Hepatocyte (in vitro differentiated cells): ENCODE data around the gene B3GNT3. TPM values are rescaled to one million over a fixed set of nuclear protein-coding genes. Genes with fewer than 3 reads are reported as not detected.

Experiments
- DNase-seq: peaks from one replicate; pipeline ENCODE4 v3.0.0-alpha.2; 2016; ENCODE audit warnings: low spot score
- H2AFZ ChIP-seq: fragments of 200-600 bp; sonication (generic); 2 replicates; pipeline ENCODE4 v1.6.0; 2016; ENCODE audit warnings: antibody characterized with exemption, mild to moderate bottlenecking
- H3K27ac ChIP-seq: fragments of 200-600 bp; sonication (generic); 2 replicates; pipeline ENCODE4 v1.5.1; 2016; ENCODE audit warnings: mild to moderate bottlenecking
- H3K27me3 ChIP-seq: fragments of 200-600 bp; sonication (generic); 2 replicates; pipeline ENCODE4 v1.6.1; 2016
- H3K36me3 ChIP-seq: fragments of 200-600 bp; sonication (generic); replicated peaks from 2 replicates; pipeline ENCODE4 v1.5.1; 2016; ENCODE audit warnings: low read depth; ENCODE audit not compliant: insufficient read depth
- H3K4me1 ChIP-seq: fragments of 200-600 bp; sonication (generic); 2 replicates; pipeline ENCODE4 v1.5.1; 2016; ENCODE audit warnings: mild to moderate bottlenecking, moderate library complexity; ENCODE audit not compliant: insufficient read depth
- H3K4me2 ChIP-seq: fragments of 200-600 bp; sonication (generic); 2 replicates; pipeline ENCODE4 v1.6.0; 2016
- H3K4me3 ChIP-seq: fragments of 200-600 bp; sonication (generic); 2 replicates; pipeline ENCODE4 v1.5.1; 2016; ENCODE audit warnings: mild to moderate bottlenecking
- H3K79me2 ChIP-seq: fragments of 200-600 bp; sonication (generic); 2 replicates; pipeline ENCODE4 v1.6.0; 2017; ENCODE audit warnings: mild to moderate bottlenecking
- H3K9me2 ChIP-seq: fragments of 200-600 bp; sonication (generic); replicated peaks from 2 replicates; pipeline ENCODE4 v1.6.0; 2017; ENCODE audit warnings: mild to moderate bottlenecking; ENCODE audit not compliant: insufficient read depth
- H3K9me3 ChIP-seq: fragments of 200-600 bp; sonication (generic); 2 replicates; pipeline ENCODE4 v1.5.1; 2016; ENCODE audit warnings: low read depth, mild to moderate bottlenecking
- H4K20me1 ChIP-seq: fragments of 200-600 bp; sonication (generic); 2 replicates; pipeline ENCODE4 v1.6.0; 2016; ENCODE audit warnings: mild to moderate bottlenecking; ENCODE audit not compliant: insufficient read depth, poor library complexity, severe bottlenecking
- EZH2 ChIP-seq: fragments of 200-600 bp; sonication (generic); IDR thresholded peaks from 2 replicates; pipeline ENCODE4 v1.6.1; 2016; ENCODE audit warnings: antibody characterized with exemption, mild to moderate bottlenecking, borderline replicate concordance
- EZH2phosphoT487 ChIP-seq: fragments of 200-600 bp; sonication (generic); IDR thresholded peaks from one replicate; pipeline ENCODE4 v1.6.1; 2018; ENCODE audit warnings: antibody characterized with exemption, mild to moderate bottlenecking, low read depth, moderate library complexity; ENCODE audit not compliant: unreplicated experiment, severe bottlenecking
- WGBS: methylation state at CpG from one replicate; pipeline ENCODE4 v1.1.6; 2016; ENCODE audit warnings: low lambda C conversion rate; ENCODE audit errors: missing lambda C conversion rate; 5-methylcytosine and 5-hydroxymethylcytosine counted together
- polyA plus RNA-seq: library from polyadenylated mRNA; unstranded; fragments of >200 nt; fragmentation: Nextera tagmentation; extraction: Ambion mirVana; gene quantifications from 2 replicates; pipeline ENCODE4 v1.2.1, GENCODE V29; 2016
- total RNA-seq: library from RNA; depleted of rRNA; stranded (reverse); fragments of >200 nt; gene quantifications from 2 replicates; pipeline ENCODE4 v1.2.3, GENCODE V29; 2014
- TF ChIP-seq, protein P1 (sequence below): fragments of 200-600 bp; sonication (generic); IDR thresholded peaks from 2 replicates; pipeline ENCODE4 v1.5.1; 2016; ENCODE audit warnings: antibody characterized with exemption, mild to moderate bottlenecking; ENCODE audit not compliant: poor library complexity

The B3GNT3 gene
- total and polyA plus RNA-seq, 2 experiments from 2014 or later = 14.6 to 19.1 TPM

DNA sequence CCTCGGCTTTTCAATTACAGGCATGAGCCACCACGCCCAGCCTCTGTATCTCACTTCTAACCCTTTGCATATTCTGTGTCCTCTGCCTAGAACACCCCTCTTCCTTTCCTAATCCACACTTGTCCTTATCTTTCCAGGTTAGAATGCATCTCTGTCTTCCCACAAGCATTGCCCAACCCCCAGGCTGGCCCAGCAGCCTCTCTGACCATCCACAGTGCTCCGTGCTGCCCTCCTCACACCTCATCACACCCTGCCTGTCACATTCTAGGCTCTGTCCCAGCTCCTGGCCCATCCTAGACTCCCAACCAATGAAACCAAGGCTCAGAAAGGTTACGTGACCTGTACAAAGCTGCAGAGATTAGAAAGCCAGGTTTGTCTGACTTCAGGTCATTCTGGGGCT lies 41.6 kb downstream of the B3GNT3 start:
- WGBS = 60% methylated on average over 4 of the region's 4 CpGs
- TF ChIP-seq EZH2 (no peak), EZH2phosphoT487 (no peak)
- TF ChIP-seq, protein P1, sequence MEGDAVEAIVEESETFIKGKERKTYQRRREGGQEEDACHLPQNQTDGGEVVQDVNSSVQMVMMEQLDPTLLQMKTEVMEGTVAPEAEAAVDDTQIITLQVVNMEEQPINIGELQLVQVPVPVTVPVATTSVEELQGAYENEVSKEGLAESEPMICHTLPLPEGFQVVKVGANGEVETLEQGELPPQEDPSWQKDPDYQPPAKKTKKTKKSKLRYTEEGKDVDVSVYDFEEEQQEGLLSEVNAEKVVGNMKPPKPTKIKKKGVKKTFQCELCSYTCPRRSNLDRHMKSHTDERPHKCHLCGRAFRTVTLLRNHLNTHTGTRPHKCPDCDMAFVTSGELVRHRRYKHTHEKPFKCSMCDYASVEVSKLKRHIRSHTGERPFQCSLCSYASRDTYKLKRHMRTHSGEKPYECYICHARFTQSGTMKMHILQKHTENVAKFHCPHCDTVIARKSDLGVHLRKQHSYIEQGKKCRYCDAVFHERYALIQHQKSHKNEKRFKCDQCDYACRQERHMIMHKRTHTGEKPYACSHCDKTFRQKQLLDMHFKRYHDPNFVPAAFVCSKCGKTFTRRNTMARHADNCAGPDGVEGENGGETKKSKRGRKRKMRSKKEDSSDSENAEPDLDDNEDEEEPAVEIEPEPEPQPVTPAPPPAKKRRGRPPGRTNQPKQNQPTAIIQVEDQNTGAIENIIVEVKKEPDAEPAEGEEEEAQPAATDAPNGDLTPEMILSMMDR = no peak
- peaks cover 4% of the 10 kb centered on the region for H3K4me1 ChIP-seq
- H3K27ac ChIP-seq = no peak overlapping the region
- H3K27me3 ChIP-seq = peaks cover 30% of the 10 kb centered on the region
- no peak overlapping the region for H2AFZ ChIP-seq
- H4K20me1 ChIP-seq = no peaks in the 10 kb centered on the region
- no peak overlapping the region for H3K4me3 ChIP-seq
- H3K36me3 ChIP-seq = no peaks in the 10 kb centered on the region
- no peaks in the 10 kb centered on the region for H3K79me2 ChIP-seq
- no peaks in the 10 kb centered on the region for H3K9me3 ChIP-seq
- no peak overlapping the region for H3K4me2 ChIP-seq
- no peak for DNase-seq
- no peaks in the 10 kb centered on the region for H3K9me2 ChIP-seq

DNA sequence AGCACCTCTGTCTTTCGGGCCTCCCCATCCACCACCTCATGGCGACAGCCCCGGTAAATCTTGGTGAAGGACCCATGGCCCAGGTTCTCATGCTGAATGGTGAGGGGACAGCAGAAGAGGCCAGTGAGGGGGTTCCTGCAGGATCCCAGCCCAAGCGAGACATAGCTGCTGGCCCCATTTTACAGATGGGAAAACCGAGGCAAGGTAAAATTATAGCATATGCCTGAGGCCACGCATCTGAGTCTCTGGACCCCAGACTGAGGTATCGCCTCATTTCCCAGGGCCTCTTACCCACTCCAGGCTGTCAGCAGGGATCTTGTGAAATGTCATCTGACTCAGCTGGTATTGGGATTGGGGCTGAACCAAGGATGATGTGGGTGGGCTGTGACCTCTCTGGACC lies 43.0 kb downstream of the B3GNT3 start:
- no peaks in the 10 kb centered on the region for H3K36me3 ChIP-seq
- WGBS = 94% methylated on average over 7 of the region's 7 CpGs

DNA sequence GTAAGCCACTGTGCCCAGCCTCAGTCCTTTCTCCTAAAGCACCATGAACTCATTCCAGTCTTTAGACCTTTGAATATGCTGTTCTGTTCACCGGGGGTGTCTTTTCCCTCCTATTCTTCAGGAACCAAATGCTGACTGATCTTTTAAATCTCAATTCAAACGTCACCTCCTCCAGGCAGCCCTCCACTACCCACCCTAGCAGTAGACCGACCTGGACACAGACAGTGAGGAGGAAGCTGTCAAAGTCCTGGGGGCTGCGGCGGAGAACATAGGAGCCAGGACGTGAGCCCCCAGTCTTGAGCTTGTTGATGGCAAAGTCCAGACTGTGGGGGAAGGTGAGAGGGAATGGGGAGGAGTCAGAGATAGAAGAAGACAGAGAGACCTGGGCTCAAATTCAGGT lies 45.1 kb downstream of the B3GNT3 start:
- Histone ChIP-seq H3K4me1 (peaks cover 5% of the 10 kb centered on the region), H4K20me1 (no peaks in the 10 kb centered on the region), H3K27me3 (peaks cover 21% of the 10 kb centered on the region), H3K27ac (no peak overlapping the region), H2AFZ (no peak overlapping the region), H3K36me3 (no peaks in the 10 kb centered on the region), H3K4me2 (no peak overlapping the region), H3K79me2 (no peaks in the 10 kb centered on the region), H3K4me3 (no peak overlapping the region), H3K9me3 (no peaks in the 10 kb centered on the region), H3K9me2 (no peaks in the 10 kb centered on the region)
- WGBS = 88% methylated on average over 6 of the region's 6 CpGs
- TF ChIP-seq, protein P1 = no peak
- no peak for TF ChIP-seq EZH2
- no peak for TF ChIP-seq EZH2phosphoT487
- no peak for DNase-seq

More for the DNA sequence above, 43.0 kb downstream of the B3GNT3 start:
- Histone ChIP-seq H3K9me3 (no peaks in the 10 kb centered on the region), H2AFZ (no peak overlapping the region), H3K79me2 (no peaks in the 10 kb centered on the region), H4K20me1 (no peaks in the 10 kb centered on the region), H3K27ac (no peak overlapping the region), H3K4me2 (no peak overlapping the region), H3K4me3 (no peak overlapping the region), H3K9me2 (no peaks in the 10 kb centered on the region), H3K4me1 (peaks cover 5% of the 10 kb centered on the region), H3K27me3 (peaks cover 21% of the 10 kb centered on the region)
- DNase-seq = no peak
- TF ChIP-seq EZH2phosphoT487 (no peak), EZH2 (no peak)
- TF ChIP-seq, protein P1 = no peak

DNA sequence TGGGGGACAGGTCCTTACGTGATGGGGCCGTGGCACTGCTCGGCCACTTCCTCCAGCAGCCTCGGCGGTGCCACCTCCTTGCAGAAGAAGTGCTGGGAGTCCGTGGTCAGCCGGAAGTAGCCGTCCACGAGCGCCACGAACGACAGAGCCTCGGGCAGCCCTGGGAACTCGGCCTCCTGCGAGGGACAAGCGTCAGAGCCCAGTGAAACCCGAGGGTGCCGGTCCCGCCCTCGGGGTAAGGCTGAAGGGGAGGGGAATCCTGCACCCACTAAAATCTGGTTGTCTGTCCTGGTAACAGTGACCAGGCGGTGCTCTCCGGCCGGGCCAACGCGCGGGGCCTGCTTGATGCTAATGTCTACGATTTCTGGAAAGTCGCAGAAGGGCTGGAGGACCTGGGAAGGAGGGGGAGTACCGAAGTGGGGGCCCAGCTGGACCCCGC lies 46.5 kb downstream of the B3GNT3 start:
- no peak overlapping the region for H3K4me3 ChIP-seq
- no peak overlapping the region for H3K27ac ChIP-seq
- H3K4me2 ChIP-seq = peak overlapping the region; percentile 68
- peaks cover 5% of the 10 kb centered on the region for H3K4me1 ChIP-seq
- H3K9me3 ChIP-seq = no peaks in the 10 kb centered on the region
- no peaks in the 10 kb centered on the region for H3K9me2 ChIP-seq
- H4K20me1 ChIP-seq = no peaks in the 10 kb centered on the region
- H3K27me3 ChIP-seq = peaks cover 21% of the 10 kb centered on the region
- no peaks in the 10 kb centered on the region for H3K36me3 ChIP-seq
- TF ChIP-seq, protein P1 = no peak
- TF ChIP-seq EZH2 (no peak), EZH2phosphoT487 (no peak)
- H2AFZ ChIP-seq = peak overlapping the region; percentile 56
- DNase-seq = no peak
- no peaks in the 10 kb centered on the region for H3K79me2 ChIP-seq
- 11% methylated on average over 29 of the region's 30 CpGs for WGBS
